Muscle of back (tissue), 11 donors: ENCODE results near the gene TUBE1. TPM values are rescaled to one million over a fixed set of nuclear protein-coding genes. Genes with fewer than 3 reads are reported as not detected.
"Not testable (repeated sequence)": the region's sequence is repeated elsewhere in the genome, so short reads cannot be mapped to it uniquely, and the experiment has no call there.

Experiments used
- DNase-seq, 3 donors: peaks; one replicate each; pipeline versions ENCODE4 v3.0.0 to v3.0.0-alpha.2; 2013
- polyA plus RNA-seq, 10 donors: library from polyadenylated mRNA; unstranded; fragments of 120-200 nt; gene quantifications; one replicate each; pipeline ENCODE4 v1.2.1, GENCODE V29; 2013; ENCODE audit not compliant: insufficient read length in 10 of 10

The TUBE1 gene
- polyA plus RNA-seq, 10 donors, result 10.8 to 35.0 (median 17.3) TPM

GRCh38 chr6:112066606-112067005 lies 20.7 kb downstream of the TUBE1 start:
- no peak for DNase-seq

- no peak for DNase-seq
Measured at GRCh38 chr6:112065426-112065986, 21.8 kb downstream of the TUBE1 start.

- DNase-seq, result no peak
Measured at GRCh38 chr6:112062966-112063365, 24.3 kb downstream of the TUBE1 start.

GRCh38 chr6:112061605-112062004 lies 25.7 kb downstream of the TUBE1 start:
- no peak for DNase-seq

GRCh38 chr6:112058243-112059032 lies 28.8 kb downstream of the TUBE1 start:
- DNase-seq, result no peak

- no peak for DNase-seq
Measured at GRCh38 chr6:112054555-112055190, 32.6 kb downstream of the TUBE1 start.

- DNase-seq, result no peak
Measured at GRCh38 chr6:112054001-112054400, 33.3 kb downstream of the TUBE1 start, which contains the start of gene CCN6. CCN6 (plus strand) TSS chr6:112054104; CDS start chr6:112054358, 254 bp downstream.

- not testable (repeated sequence) for DNase-seq
Measured at GRCh38 chr6:112051251-112051740, 36.0 kb downstream of the TUBE1 start.

- no peak for DNase-seq
Measured at GRCh38 chr6:112050429-112050828, 36.9 kb downstream of the TUBE1 start.

GRCh38 chr6:112049996-112050395 lies 37.3 kb downstream of the TUBE1 start:
- no peak for DNase-seq

GRCh38 chr6:112049026-112049799 lies 38.1 kb downstream of the TUBE1 start:
- no peak for DNase-seq

- not testable (repeated sequence) for DNase-seq
Measured at GRCh38 chr6:112047523-112047922, 39.8 kb downstream of the TUBE1 start.

GRCh38 chr6:112044856-112045255 lies 42.4 kb downstream of the TUBE1 start:
- DNase-seq, result peak in 1 of 3 donors; percentile 91

GRCh38 chr6:112044196-112044595 lies 43.1 kb downstream of the TUBE1 start:
- DNase-seq, result no peak

- DNase-seq, result peak; percentile 92 to 97 (median 94)
Measured at GRCh38 chr6:112043032-112044007, 44.0 kb downstream of the TUBE1 start.

GRCh38 chr6:112041535-112041934 lies 45.7 kb downstream of the TUBE1 start:
- no peak for DNase-seq

GRCh38 chr6:112040956-112041355 lies 46.3 kb downstream of the TUBE1 start:
- DNase-seq, result no peak

GRCh38 chr6:112039431-112039770 lies 47.9 kb downstream of the TUBE1 start:
- DNase-seq, result no peak

GRCh38 chr6:112038756-112039430 lies 48.4 kb downstream of the TUBE1 start:
- no peak for DNase-seq

- no peak for DNase-seq
Measured at GRCh38 chr6:112038268-112038667, 49.0 kb downstream of the TUBE1 start.
